ENCODE measurements around the gene CACNA1B.

DNA sequence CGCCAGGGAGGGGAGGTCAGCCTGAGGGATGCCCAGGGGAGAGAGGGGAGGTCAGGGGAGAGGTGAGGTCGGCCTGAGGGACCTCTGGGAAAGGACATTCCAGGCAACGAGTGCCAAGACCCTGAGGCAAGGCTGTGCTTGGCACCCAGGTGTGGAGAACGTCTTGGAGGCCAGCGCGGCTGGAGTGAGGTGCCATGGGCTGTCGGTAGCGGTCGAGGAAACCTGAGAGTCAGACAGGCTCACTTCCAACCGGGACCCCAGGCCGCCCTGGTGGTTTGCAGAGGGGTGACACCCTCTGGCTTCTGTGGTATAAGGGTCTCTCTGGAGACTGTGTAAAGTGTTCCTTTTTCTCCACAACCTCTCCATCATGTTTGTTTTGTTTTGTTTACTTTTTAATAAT, 82.9 kb downstream of the CACNA1B start:
- TF ChIP-seq RCOR1 (IDR thresholded peaks at IDR 0.05; ENCODE audit: insufficient replicate concordance, low read length) (no peak), POLR2A (IDR thresholded peaks at IDR 0.05; ENCODE audit: low read depth, low read length) (no peak), RAD21 (IDR thresholded peaks at IDR 0.05; ENCODE audit: low read length) (no peak), CHD1 (IDR thresholded peaks at IDR 0.05; ENCODE audit: low read depth, low read length) (no peak), RFX5 (IDR thresholded peaks at IDR 0.05; ENCODE audit: low read depth, low read length) (no peak), FOS (IDR thresholded peaks at IDR 0.05; ENCODE audit: low read depth, low read length) (no peak), BHLHE40 (IDR thresholded peaks at IDR 0.05; ENCODE audit: low read depth, low read length) (no peak), SMC3 (IDR thresholded peaks at IDR 0.05; ENCODE audit: low read depth, low read length) (no peak), MAFK (IDR thresholded peaks at IDR 0.05; ENCODE audit: low read depth, low read length) (no peak), MXI1 (IDR thresholded peaks at IDR 0.05; ENCODE audit: borderline replicate concordance, low read depth, low read length) (no peak), CEBPB (IDR thresholded peaks at IDR 0.05; ENCODE audit: low read depth, low read length) (no peak), USF2 (IDR thresholded peaks at IDR 0.05; ENCODE audit: low read depth, low read length) (no peak)
- TF ChIP-seq, protein P1, sequence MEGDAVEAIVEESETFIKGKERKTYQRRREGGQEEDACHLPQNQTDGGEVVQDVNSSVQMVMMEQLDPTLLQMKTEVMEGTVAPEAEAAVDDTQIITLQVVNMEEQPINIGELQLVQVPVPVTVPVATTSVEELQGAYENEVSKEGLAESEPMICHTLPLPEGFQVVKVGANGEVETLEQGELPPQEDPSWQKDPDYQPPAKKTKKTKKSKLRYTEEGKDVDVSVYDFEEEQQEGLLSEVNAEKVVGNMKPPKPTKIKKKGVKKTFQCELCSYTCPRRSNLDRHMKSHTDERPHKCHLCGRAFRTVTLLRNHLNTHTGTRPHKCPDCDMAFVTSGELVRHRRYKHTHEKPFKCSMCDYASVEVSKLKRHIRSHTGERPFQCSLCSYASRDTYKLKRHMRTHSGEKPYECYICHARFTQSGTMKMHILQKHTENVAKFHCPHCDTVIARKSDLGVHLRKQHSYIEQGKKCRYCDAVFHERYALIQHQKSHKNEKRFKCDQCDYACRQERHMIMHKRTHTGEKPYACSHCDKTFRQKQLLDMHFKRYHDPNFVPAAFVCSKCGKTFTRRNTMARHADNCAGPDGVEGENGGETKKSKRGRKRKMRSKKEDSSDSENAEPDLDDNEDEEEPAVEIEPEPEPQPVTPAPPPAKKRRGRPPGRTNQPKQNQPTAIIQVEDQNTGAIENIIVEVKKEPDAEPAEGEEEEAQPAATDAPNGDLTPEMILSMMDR (conservative IDR thresholded peaks at IDR 0.05; ENCODE audit: low read depth, low read length): no peak
- TF ChIP-seq, protein P2, sequence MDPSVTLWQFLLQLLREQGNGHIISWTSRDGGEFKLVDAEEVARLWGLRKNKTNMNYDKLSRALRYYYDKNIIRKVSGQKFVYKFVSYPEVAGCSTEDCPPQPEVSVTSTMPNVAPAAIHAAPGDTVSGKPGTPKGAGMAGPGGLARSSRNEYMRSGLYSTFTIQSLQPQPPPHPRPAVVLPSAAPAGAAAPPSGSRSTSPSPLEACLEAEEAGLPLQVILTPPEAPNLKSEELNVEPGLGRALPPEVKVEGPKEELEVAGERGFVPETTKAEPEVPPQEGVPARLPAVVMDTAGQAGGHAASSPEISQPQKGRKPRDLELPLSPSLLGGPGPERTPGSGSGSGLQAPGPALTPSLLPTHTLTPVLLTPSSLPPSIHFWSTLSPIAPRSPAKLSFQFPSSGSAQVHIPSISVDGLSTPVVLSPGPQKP (IDR thresholded peaks at IDR 0.05; ENCODE audit: borderline replicate concordance, low read depth, low read length): no peak

Data from IMR-90 (cell line).